Stomach (tissue), 4 donors: Measurements from ENCODE around the gene ZNF823.

ENCODE experiments used
- EP300 ChIP-seq: sonication (generic); formaldehyde crosslinking; IDR thresholded peaks from one replicate; pipeline ENCODE4 v1.6.1; 2017; ENCODE audit warnings: antibody characterized with exemption
- POLR2A ChIP-seq, 4 donors: fragments of 450-650 bp; IDR thresholded peaks; one replicate each; pipeline ENCODE4 v1.6.1; 2016; ENCODE audit warnings: antibody characterized with exemption in 4 of 4, control low read depth in 2 of 4, mild to moderate bottlenecking in 1 of 4, moderate library complexity in 1 of 4
- POLR2AphosphoS5 ChIP-seq, 3 donors: sonication (generic); formaldehyde crosslinking; IDR thresholded peaks; one replicate each; pipeline ENCODE4 v1.6.1; 2016; ENCODE audit warnings: antibody characterized with exemption in 3 of 3
- TF ChIP-seq, protein P1 (sequence below), 7 experiments: fragments of 450-650 bp in 4 of 7; fragments of 200-600 bp in 3 of 7; sonication (generic) in 3 of 7; IDR thresholded peaks; one replicate each; pipeline ENCODE4 v1.5.1; 2016 to 2019; ENCODE audit warnings: antibody characterized with exemption in 7 of 7, control low read depth in 2 of 7, mild to moderate bottlenecking in 1 of 7

DNA sequence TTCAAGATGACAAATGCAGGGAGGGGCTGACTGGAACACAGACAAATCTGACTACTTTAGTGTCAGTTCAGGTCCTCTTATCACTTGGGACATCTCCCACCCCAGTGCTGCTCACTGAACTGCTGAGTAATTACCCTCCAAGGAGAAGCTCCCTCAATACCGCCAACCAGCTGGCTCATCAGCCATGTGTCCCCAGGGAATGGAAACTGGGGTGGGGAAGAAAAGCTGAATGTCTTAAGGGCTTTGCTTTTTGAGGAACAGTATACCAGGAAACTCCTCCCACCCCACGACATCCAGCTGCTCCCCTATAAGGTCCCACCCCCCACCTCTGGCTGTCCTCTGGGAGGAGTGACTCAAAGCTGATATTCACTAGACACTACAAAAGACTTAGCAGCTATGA is 2.0 kb downstream of the ZNF823 start:
- TF ChIP-seq, protein P1, sequence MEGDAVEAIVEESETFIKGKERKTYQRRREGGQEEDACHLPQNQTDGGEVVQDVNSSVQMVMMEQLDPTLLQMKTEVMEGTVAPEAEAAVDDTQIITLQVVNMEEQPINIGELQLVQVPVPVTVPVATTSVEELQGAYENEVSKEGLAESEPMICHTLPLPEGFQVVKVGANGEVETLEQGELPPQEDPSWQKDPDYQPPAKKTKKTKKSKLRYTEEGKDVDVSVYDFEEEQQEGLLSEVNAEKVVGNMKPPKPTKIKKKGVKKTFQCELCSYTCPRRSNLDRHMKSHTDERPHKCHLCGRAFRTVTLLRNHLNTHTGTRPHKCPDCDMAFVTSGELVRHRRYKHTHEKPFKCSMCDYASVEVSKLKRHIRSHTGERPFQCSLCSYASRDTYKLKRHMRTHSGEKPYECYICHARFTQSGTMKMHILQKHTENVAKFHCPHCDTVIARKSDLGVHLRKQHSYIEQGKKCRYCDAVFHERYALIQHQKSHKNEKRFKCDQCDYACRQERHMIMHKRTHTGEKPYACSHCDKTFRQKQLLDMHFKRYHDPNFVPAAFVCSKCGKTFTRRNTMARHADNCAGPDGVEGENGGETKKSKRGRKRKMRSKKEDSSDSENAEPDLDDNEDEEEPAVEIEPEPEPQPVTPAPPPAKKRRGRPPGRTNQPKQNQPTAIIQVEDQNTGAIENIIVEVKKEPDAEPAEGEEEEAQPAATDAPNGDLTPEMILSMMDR (IDR thresholded peaks at IDR 0.05) = no peak
- TF ChIP-seq POLR2A (IDR thresholded peaks at IDR 0.05) (no peak), POLR2AphosphoS5 (IDR thresholded peaks at IDR 0.05) (no peak), EP300 (no peak)
